Measurements from ENCODE around the gene PTPRT. TPM values are rescaled to one million over a fixed set of nuclear protein-coding genes. Genes with fewer than 3 reads are reported as not detected.

PTPRT gene
- total RNA-seq, 1 experiment from 2014 or later, result 44.5 TPM

GRCh38 chr20:42399802-42400201 is 789.9 kb downstream of the PTPRT start:
- H2AFZ ChIP-seq (ENCODE audit: low read length), result no peak overlapping the region
- no peak overlapping the region for H3K27ac ChIP-seq (ENCODE audit: low read length)
- no peak for DNase-seq
- H3K36me3 ChIP-seq (ENCODE audit: insufficient read depth, low read length), result no peaks in the 10 kb centered on the region
- no peaks in the 10 kb centered on the region for H3K79me2 ChIP-seq (ENCODE audit: low read length)
- no peaks in the 10 kb centered on the region for H3K9me3 ChIP-seq (ENCODE audit: low read length)
- H3K4me3 ChIP-seq (ENCODE audit: low read length), result no peak overlapping the region
- no peak overlapping the region for H3K4me2 ChIP-seq (ENCODE audit: low read depth, low read length, poor library complexity, severe bottlenecking)
- no peaks in the 10 kb centered on the region for H3K27me3 ChIP-seq (ENCODE audit: low read length)
- H3K4me1 ChIP-seq (ENCODE audit: low read length), result no peaks in the 10 kb centered on the region
- no peaks in the 10 kb centered on the region for H3K9me2 ChIP-seq (replicated peaks; ENCODE audit: insufficient read depth, low read length)
- H4K20me1 ChIP-seq (ENCODE audit: insufficient read depth, low read depth, low read length), result no peaks in the 10 kb centered on the region
- no peak overlapping the region for H3K9ac ChIP-seq (ENCODE audit: low read length)

GRCh38 chr20:42392442-42392841 is 797.3 kb downstream of the PTPRT start:
- no peaks in the 10 kb centered on the region for H3K4me1 ChIP-seq (ENCODE audit: low read length)
- no peaks in the 10 kb centered on the region for H3K9me3 ChIP-seq (ENCODE audit: low read length)
- H3K27me3 ChIP-seq (ENCODE audit: low read length), result no peaks in the 10 kb centered on the region

GRCh38 chr20:42391807-42392206 is 797.9 kb downstream of the PTPRT start:
- Histone ChIP-seq H3K4me3 (ENCODE audit: low read length) (no peak overlapping the region), H3K79me2 (ENCODE audit: low read length) (no peaks in the 10 kb centered on the region), H3K36me3 (ENCODE audit: insufficient read depth, low read length) (no peaks in the 10 kb centered on the region), H3K27me3 (ENCODE audit: low read length) (no peaks in the 10 kb centered on the region), H3K4me1 (ENCODE audit: low read length) (no peaks in the 10 kb centered on the region), H4K20me1 (ENCODE audit: insufficient read depth, low read depth, low read length) (no peaks in the 10 kb centered on the region), H3K4me2 (ENCODE audit: low read depth, low read length, poor library complexity, severe bottlenecking) (no peak overlapping the region), H3K9me2 (replicated peaks; ENCODE audit: insufficient read depth, low read length) (no peaks in the 10 kb centered on the region), H3K9ac (ENCODE audit: low read length) (no peak overlapping the region), H3K27ac (ENCODE audit: low read length) (no peak overlapping the region), H2AFZ (ENCODE audit: low read length) (no peak overlapping the region), H3K9me3 (ENCODE audit: low read length) (no peaks in the 10 kb centered on the region)
- DNase-seq, result no peak

More at GRCh38 chr20:42392442-42392841, 797.3 kb downstream of the PTPRT start:
- H3K9ac ChIP-seq (ENCODE audit: low read length), result no peak overlapping the region
- H3K79me2 ChIP-seq (ENCODE audit: low read length), result no peaks in the 10 kb centered on the region
- H2AFZ ChIP-seq (ENCODE audit: low read length), result no peak overlapping the region
- no peak overlapping the region for H3K27ac ChIP-seq (ENCODE audit: low read length)
- H4K20me1 ChIP-seq (ENCODE audit: insufficient read depth, low read depth, low read length), result no peaks in the 10 kb centered on the region
- no peaks in the 10 kb centered on the region for H3K36me3 ChIP-seq (ENCODE audit: insufficient read depth, low read length)
- DNase-seq, result no peak
- H3K4me2 ChIP-seq (ENCODE audit: low read depth, low read length, poor library complexity, severe bottlenecking), result no peak overlapping the region
- no peak overlapping the region for H3K4me3 ChIP-seq (ENCODE audit: low read length)
- H3K9me2 ChIP-seq (replicated peaks; ENCODE audit: insufficient read depth, low read length), result no peaks in the 10 kb centered on the region

- H3K9me3 ChIP-seq (ENCODE audit: low read length), result no peaks in the 10 kb centered on the region
- no peaks in the 10 kb centered on the region for H3K9me2 ChIP-seq (replicated peaks; ENCODE audit: insufficient read depth, low read length)
- DNase-seq, result no peak
- no peak overlapping the region for H2AFZ ChIP-seq (ENCODE audit: low read length)
- H3K27ac ChIP-seq (ENCODE audit: low read length), result no peak overlapping the region
- H3K4me1 ChIP-seq (ENCODE audit: low read length), result no peaks in the 10 kb centered on the region
- H3K9ac ChIP-seq (ENCODE audit: low read length), result no peak overlapping the region
- no peak overlapping the region for H3K4me2 ChIP-seq (ENCODE audit: low read depth, low read length, poor library complexity, severe bottlenecking)
- no peaks in the 10 kb centered on the region for H3K36me3 ChIP-seq (ENCODE audit: insufficient read depth, low read length)
- no peaks in the 10 kb centered on the region for H4K20me1 ChIP-seq (ENCODE audit: insufficient read depth, low read depth, low read length)
- H3K79me2 ChIP-seq (ENCODE audit: low read length), result no peaks in the 10 kb centered on the region
- no peak overlapping the region for H3K4me3 ChIP-seq (ENCODE audit: low read length)
- no peaks in the 10 kb centered on the region for H3K27me3 ChIP-seq (ENCODE audit: low read length)
Observed at GRCh38 chr20:42380287-42380686, 809.4 kb downstream of the PTPRT start.

GRCh38 chr20:42379385-42379784 is 810.3 kb downstream of the PTPRT start:
- H2AFZ ChIP-seq (ENCODE audit: low read length), result no peak overlapping the region
- H3K27ac ChIP-seq (ENCODE audit: low read length), result no peak overlapping the region
- no peak for DNase-seq
- no peak overlapping the region for H3K9ac ChIP-seq (ENCODE audit: low read length)
- no peaks in the 10 kb centered on the region for H4K20me1 ChIP-seq (ENCODE audit: insufficient read depth, low read depth, low read length)
- H3K36me3 ChIP-seq (ENCODE audit: insufficient read depth, low read length), result no peaks in the 10 kb centered on the region
- H3K27me3 ChIP-seq (ENCODE audit: low read length), result no peaks in the 10 kb centered on the region
- no peaks in the 10 kb centered on the region for H3K9me3 ChIP-seq (ENCODE audit: low read length)
- H3K79me2 ChIP-seq (ENCODE audit: low read length), result no peaks in the 10 kb centered on the region
- no peaks in the 10 kb centered on the region for H3K9me2 ChIP-seq (replicated peaks; ENCODE audit: insufficient read depth, low read length)
- H3K4me1 ChIP-seq (ENCODE audit: low read length), result no peaks in the 10 kb centered on the region
- H3K4me3 ChIP-seq (ENCODE audit: low read length), result no peak overlapping the region
- no peak overlapping the region for H3K4me2 ChIP-seq (ENCODE audit: low read depth, low read length, poor library complexity, severe bottlenecking)

- Histone ChIP-seq H3K4me2 (ENCODE audit: low read depth, low read length, poor library complexity, severe bottlenecking) (no peak overlapping the region), H3K36me3 (ENCODE audit: insufficient read depth, low read length) (no peaks in the 10 kb centered on the region), H3K4me3 (ENCODE audit: low read length) (no peak overlapping the region), H2AFZ (ENCODE audit: low read length) (no peak overlapping the region), H3K9ac (ENCODE audit: low read length) (no peak overlapping the region), H3K9me3 (ENCODE audit: low read length) (no peaks in the 10 kb centered on the region), H3K9me2 (replicated peaks; ENCODE audit: insufficient read depth, low read length) (no peaks in the 10 kb centered on the region), H3K4me1 (ENCODE audit: low read length) (no peaks in the 10 kb centered on the region), H3K27me3 (ENCODE audit: low read length) (no peaks in the 10 kb centered on the region), H4K20me1 (ENCODE audit: insufficient read depth, low read depth, low read length) (no peaks in the 10 kb centered on the region), H3K79me2 (ENCODE audit: low read length) (no peaks in the 10 kb centered on the region), H3K27ac (ENCODE audit: low read length) (no peak overlapping the region)
- no peak for DNase-seq
Observed at GRCh38 chr20:42378826-42379225, 810.9 kb downstream of the PTPRT start.

GRCh38 chr20:42376131-42376530 is 813.6 kb downstream of the PTPRT start:
- no peaks in the 10 kb centered on the region for H3K4me1 ChIP-seq (ENCODE audit: low read length)
- H2AFZ ChIP-seq (ENCODE audit: low read length), result no peak overlapping the region
- H3K36me3 ChIP-seq (ENCODE audit: insufficient read depth, low read length), result no peaks in the 10 kb centered on the region
- no peaks in the 10 kb centered on the region for H3K9me2 ChIP-seq (replicated peaks; ENCODE audit: insufficient read depth, low read length)
- no peaks in the 10 kb centered on the region for H3K79me2 ChIP-seq (ENCODE audit: low read length)
- H3K4me3 ChIP-seq (ENCODE audit: low read length), result no peak overlapping the region
- no peak overlapping the region for H3K9ac ChIP-seq (ENCODE audit: low read length)
- H3K27me3 ChIP-seq (ENCODE audit: low read length), result no peaks in the 10 kb centered on the region
- no peaks in the 10 kb centered on the region for H3K9me3 ChIP-seq (ENCODE audit: low read length)
- H3K27ac ChIP-seq (ENCODE audit: low read length), result no peak overlapping the region
- 0 out of 2 replicates have a peak, but pooled peaks cover 2% of the 10 kb centered on the region for H4K20me1 ChIP-seq (ENCODE audit: insufficient read depth, low read depth, low read length)
- H3K4me2 ChIP-seq (ENCODE audit: low read depth, low read length, poor library complexity, severe bottlenecking), result no peak overlapping the region
- no peak for DNase-seq

- no peak for DNase-seq
- no peaks in the 10 kb centered on the region for H3K9me3 ChIP-seq (ENCODE audit: low read length)
- H3K9ac ChIP-seq (ENCODE audit: low read length), result no peak overlapping the region
- H3K79me2 ChIP-seq (ENCODE audit: low read length), result no peaks in the 10 kb centered on the region
- 0 out of 2 replicates have a peak, but pooled peaks cover 2% of the 10 kb centered on the region for H4K20me1 ChIP-seq (ENCODE audit: insufficient read depth, low read depth, low read length)
- H3K27ac ChIP-seq (ENCODE audit: low read length), result no peak overlapping the region
- H2AFZ ChIP-seq (ENCODE audit: low read length), result no peak overlapping the region
- no peaks in the 10 kb centered on the region for H3K36me3 ChIP-seq (ENCODE audit: insufficient read depth, low read length)
- no peak overlapping the region for H3K4me3 ChIP-seq (ENCODE audit: low read length)
- peaks cover 2% of the 10 kb centered on the region; the same call in 1 of the 2 replicates for H3K4me1 ChIP-seq (ENCODE audit: low read length)
- no peak overlapping the region for H3K4me2 ChIP-seq (ENCODE audit: low read depth, low read length, poor library complexity, severe bottlenecking)
- no peaks in the 10 kb centered on the region for H3K27me3 ChIP-seq (ENCODE audit: low read length)
- H3K9me2 ChIP-seq (replicated peaks; ENCODE audit: insufficient read depth, low read length), result no peaks in the 10 kb centered on the region
Observed at GRCh38 chr20:42373049-42373448, 816.7 kb downstream of the PTPRT start.

- no peak overlapping the region for H2AFZ ChIP-seq (ENCODE audit: low read length)
- 0 out of 2 replicates have a peak, but pooled peaks cover 2% of the 10 kb centered on the region for H4K20me1 ChIP-seq (ENCODE audit: insufficient read depth, low read depth, low read length)
- H3K9me2 ChIP-seq (replicated peaks; ENCODE audit: insufficient read depth, low read length), result no peaks in the 10 kb centered on the region
- H3K4me3 ChIP-seq (ENCODE audit: low read length), result no peak overlapping the region
- no peaks in the 10 kb centered on the region for H3K79me2 ChIP-seq (ENCODE audit: low read length)
- no peaks in the 10 kb centered on the region for H3K36me3 ChIP-seq (ENCODE audit: insufficient read depth, low read length)
- no peak overlapping the region for H3K27ac ChIP-seq (ENCODE audit: low read length)
- peaks cover 20% of the 10 kb centered on the region for H3K4me1 ChIP-seq (ENCODE audit: low read length)
- DNase-seq, result no peak
- H3K9me3 ChIP-seq (ENCODE audit: low read length), result no peaks in the 10 kb centered on the region
- no peaks in the 10 kb centered on the region; the same call in 1 of the 2 replicates for H3K27me3 ChIP-seq (ENCODE audit: low read length)
- H3K4me2 ChIP-seq (ENCODE audit: low read depth, low read length, poor library complexity, severe bottlenecking), result no peak overlapping the region
- no peak overlapping the region for H3K9ac ChIP-seq (ENCODE audit: low read length)
Observed at GRCh38 chr20:42370075-42370474, 819.6 kb downstream of the PTPRT start.
